NAMALWA (cell line): ENCODE measurements around the gene URM1.
"Not testable (repeated sequence)": the region's sequence is repeated elsewhere in the genome, so short reads cannot be mapped to it uniquely, and the experiment has no call there.

Experiments used
- DNase-seq: peaks from one replicate; pipeline ENCODE4 v3.0.0-alpha.2; 2015; ENCODE audit warnings: low spot score

Gene URM1

DNA sequence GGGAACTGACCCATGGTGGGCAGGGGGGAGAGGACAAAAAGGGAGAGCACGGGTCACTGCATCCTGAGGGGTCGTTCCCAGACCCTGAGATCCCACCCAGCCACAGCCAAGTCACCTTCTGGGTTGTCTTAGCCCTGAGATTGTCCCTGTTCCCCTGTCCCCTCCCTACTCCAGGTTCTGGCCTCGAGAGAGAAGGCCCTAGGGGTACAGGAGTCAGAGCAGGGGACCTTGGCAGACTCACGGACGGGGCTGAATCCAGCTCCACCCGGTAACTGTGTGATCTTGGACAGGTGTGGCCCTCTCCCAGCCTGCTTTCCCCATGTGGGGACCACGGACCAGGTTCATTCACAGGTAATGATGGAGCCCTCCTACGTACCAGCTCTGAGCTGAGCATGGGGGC, 38.3 kb downstream of the URM1 start:
- DNase-seq = no peak

DNA sequence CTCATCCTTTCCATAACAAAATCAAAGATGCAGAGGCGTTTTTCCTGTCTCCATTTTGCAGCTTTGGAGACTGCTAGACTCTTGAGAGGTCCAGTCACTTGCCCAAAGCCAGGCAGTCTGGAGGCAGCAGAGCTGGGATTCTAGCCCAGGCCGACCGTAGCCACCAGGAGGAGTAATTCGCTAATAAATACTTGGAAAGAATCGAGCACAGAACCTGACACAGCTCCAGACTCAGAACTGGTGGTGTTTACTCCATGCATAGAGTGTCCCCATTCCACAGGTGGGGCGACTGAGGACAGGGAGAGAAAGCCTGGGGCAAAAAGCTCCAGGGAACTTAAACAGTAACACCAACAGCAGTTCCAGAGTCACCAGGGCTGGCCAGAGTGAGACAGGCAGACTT, 38.8 kb downstream of the URM1 start:
- DNase-seq = peak; percentile 32

DNA sequence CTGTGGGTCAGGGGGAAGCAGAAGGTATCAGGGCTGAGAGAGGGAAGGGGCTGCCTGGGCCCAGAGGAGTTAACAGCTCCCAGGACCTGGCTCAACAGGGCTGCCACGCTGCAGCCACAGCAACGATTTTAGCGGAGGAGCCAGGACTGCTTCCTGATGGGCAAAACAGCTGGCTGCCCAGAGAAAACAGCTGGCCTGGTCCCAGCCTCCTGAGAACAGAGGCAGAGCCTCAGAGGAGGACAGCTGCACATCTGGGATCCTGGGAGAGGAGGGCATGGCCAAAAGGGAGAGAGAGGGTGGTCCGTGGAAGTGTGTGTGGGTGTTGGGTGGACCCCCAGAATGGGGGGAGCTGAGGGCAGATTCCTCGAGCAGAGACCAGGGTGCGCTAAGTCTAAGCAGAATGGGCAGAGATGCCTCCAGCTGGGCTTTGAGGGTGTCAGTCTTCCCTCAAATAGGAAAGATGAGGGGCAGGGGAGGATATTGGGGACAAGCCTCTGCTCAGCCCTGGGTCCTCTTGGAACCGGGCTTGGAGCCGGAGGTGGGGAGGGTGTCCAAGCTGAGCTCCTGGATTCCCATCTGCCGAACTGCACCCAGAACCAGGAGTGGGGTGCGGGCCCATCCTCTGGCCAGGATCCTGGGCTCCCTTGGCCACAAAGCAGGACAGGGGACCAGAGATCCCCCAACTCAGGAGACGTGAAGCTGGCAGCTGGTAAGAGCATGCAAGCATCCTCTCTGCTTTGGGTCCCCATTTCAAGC, 40.4 kb downstream of the URM1 start:
- no peak for DNase-seq

DNA sequence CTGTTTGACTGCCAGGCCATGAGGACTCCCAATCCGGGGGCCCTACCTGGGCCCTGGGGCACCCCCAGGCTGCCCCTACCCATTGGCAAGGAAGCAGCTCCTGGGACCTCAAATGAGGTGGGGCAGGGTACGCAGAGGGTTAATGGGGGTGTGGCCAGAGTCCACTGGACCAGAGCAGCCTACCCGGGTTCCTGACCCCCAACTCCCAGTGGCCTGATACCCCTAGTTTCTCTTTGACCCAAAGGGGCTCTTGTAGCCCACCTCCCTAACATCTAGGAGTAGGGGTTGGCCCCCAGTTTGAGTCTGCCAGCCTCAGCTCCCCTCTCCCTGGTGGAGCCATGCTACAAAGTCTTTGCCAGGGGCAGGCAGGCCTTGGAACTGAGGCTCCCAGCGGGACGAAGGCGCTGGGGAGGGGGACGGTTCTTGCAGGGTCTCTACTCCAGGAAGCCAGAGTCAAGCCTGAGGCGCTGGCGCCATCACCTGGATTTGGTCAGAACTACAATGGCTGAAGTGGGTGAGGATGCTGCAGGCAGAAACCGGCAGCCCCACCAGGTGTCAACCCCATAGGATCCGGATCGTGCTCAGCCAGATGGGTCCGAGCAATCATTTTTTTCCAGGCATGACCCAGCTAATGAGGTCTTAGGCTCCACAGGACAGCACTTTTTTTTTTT, 41.1 kb downstream of the URM1 start:
- DNase-seq = peak; percentile 87

DNA sequence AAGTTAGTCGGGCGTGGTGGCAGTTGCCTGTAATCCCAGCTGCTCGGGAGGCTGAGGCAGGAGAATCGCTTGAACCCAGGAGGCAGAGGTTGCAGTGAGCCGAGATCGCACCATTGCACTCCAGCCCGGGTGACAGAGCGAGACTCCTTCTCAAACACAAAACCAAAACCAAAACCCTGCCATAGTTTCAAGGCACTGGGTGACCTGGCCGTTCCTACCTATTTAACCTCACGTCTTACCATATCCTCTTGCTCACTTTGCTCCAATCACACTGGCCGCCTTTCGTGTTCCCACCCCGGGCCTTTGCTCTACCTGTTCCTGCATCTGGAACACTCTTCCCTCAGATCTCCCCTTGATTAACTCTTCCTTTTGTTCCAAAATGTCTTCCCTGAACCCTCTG, 42.6 kb downstream of the URM1 start:
- DNase-seq = not testable (repeated sequence)

DNA sequence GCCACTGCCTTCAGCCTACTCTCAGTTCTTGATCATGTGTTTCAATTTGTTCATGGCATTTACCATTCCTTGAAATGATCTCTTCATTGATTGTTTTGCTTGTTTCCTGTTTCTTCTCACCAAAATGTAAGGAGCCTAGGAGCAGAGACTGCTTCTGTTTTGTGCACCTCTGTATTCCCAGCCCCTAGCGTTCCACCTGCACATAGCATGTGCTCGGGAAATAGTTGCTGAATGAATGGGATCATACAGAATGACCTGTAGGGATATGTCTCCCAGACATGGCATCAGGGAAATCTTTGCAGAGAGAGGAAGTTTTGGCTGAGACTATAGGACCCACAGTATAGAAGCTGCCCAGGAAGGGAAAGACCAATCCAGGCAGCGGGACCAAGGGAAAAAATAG, 43.3 kb downstream of the URM1 start:
- DNase-seq = no peak

- DNase-seq = no peak
These were observed 44.1 kb downstream of the URM1 start for GRCh38 chr9:128415281-128415680.

DNA sequence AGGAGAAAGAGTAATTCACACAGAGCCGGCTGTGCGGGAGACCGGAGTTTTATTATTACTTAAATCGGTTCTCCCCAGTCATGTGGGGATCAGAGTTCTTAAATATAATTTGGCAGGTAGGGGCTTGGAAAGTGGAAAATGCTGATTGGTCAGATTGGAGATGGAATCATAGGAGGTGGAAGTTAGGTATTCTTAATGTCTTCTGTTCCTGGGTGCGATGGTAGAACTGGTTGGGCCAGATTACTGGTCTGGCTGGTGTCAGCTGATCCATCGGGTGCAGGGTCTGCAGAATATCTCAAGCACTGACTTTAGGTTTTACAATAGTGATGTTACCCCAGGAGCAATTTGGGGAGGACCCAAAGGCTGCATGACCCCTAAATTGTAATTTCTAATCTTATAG, 44.8 kb downstream of the URM1 start:
- no peak for DNase-seq

- no peak for DNase-seq
These were observed 45.4 kb downstream of the URM1 start for GRCh38 chr9:128416432-128417019.

DNA sequence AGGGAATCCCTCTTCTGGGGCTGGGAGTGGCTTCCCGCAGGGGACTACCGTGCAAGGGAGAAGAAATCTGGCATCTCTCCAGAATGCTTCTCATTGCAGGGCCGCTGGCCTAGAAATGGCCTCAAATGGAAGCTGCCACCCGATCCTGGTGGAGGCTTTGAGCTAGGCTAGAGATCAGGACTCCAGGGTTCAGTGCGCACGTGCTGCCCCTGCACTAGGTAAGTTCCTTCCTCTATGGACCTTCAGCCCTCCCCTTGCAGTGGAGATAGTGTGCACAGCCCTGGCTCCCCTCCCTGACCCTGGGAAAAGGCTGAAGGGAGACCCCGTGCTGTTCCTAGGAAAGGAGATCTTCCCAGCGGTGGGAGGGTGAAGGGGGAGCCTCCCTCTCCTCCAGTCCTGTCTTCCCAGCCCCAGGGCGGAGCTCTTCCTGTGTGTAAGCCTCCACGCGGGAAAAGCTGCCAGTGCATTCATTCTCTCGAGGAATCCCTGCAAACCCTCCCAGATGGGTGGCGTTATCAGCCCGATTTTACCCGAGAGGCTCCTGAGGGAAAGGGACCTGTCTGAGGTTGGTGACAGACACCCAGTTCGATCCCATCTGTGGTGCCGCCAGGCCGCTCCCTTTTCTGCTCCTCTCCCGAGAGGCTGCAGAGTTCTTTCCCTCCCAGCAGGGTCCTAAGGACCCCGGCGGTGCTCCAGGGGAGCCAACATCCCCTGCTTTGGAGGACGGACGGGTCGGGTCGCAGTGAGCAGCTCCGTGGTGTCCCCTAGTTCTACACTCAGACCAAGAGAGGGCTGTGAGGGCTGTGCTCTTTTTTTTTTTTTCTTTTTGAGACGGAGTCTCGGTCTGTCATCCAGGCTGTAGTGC, 48.1 kb downstream of the URM1 start:
- no peak for DNase-seq

DNA sequence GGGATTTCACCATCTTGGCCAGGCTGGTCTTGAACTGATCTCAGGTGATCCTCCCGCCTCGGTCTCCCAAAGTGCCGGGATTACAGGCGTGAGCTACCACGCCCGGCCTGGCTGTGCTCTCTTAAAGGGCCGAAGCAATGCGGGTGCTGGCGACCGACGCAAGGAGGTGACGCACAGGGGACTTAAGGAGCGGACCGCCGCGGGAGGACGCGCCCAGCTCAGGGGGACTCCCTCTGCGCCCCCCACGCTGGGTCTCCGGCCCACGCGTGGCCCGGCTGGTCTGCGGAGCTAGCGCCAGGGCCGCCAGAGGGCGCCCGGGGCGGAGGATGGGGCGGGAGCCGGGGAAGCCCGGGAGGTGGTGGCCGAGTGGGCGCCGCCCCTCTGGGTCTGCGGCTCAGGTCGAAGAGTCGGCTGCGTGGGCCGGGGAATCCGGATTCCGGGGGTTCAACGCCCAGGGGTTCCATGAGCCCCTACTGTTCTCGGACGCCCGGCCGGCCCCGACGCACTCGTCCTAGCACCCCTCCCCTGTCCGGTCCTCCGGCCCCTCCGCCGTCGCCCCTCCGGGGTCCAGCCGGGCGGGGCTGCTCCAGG, 49.0 kb downstream of the URM1 start:
- peak; percentile 74 for DNase-seq

- peak; percentile 55 for DNase-seq
These were observed 49.7 kb downstream of the URM1 start, which contains the start of gene CERCAM for GRCh38 chr9:128420651-128421481. CERCAM (plus strand) TSS chr9:128420857; CDS start chr9:128420878, 21 bp downstream.

- no peak for DNase-seq
These were observed 50.4 kb downstream of the URM1 start for GRCh38 chr9:128421482-128421996.

DNA sequence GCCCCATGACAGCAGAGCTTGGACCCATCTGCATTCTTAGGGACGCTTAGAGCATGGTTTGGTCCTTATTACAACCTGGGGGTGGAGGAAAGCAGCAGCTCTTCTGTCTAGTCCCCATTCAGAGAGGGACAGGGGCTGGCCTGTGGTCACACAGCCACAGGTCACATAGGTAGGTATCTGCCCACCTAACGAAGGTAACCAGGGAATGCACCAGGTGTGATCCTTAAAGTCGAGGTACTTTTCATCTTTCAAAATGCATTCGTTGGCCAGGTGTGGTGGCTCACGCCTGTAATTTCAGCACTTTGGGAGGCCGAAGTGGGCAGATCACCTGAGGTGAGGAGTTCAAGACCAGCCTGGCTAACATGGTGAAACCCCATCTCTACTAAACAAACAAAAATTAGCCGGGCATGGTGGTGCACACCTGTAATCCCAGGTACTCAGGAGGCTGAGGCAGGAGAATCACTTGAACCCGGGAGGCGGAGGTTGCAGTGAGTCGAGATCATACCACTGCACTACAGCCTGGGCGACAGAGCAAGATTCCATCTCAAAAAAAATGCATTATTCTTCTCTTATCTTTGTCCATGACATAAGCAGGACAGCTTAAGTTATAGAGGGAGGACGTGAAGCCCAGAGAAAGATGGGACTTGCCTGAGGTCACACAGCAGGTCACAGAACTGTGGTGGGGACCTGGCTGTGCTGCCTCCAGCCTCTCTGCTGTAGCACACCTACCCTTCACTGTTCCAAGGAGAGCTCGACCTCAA, 51.0 kb downstream of the URM1 start:
- DNase-seq = not testable (repeated sequence)

- DNase-seq = no peak
These were observed 51.6 kb downstream of the URM1 start for GRCh38 chr9:128422783-128423150.

- DNase-seq = not testable (repeated sequence)
These were observed 52.2 kb downstream of the URM1 start for GRCh38 chr9:128423356-128423755.

DNA sequence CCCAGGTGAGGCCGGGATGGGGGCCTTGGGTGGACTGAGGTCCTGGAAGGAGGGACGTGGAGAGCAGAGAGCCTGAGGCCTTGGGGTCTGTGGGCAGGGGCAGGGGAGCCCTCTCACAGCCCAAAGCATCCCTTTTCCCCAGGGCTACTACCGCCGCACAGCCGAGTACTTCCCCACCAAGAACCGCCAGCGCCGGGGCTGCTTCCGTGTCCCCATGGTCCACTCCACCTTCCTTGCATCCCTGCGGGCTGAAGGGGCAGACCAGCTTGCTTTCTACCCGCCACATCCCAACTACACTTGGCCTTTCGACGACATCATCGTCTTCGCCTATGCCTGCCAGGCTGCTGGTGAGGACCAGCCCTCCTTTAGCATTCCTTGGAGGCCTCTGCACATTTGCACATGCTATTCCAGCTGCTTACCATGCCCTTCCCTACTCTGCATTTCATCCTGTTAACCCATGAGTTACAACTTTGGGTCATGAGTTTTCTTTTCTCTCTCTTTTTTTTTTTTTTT, 53.1 kb downstream of the URM1 start:
- no peak for DNase-seq

DNA sequence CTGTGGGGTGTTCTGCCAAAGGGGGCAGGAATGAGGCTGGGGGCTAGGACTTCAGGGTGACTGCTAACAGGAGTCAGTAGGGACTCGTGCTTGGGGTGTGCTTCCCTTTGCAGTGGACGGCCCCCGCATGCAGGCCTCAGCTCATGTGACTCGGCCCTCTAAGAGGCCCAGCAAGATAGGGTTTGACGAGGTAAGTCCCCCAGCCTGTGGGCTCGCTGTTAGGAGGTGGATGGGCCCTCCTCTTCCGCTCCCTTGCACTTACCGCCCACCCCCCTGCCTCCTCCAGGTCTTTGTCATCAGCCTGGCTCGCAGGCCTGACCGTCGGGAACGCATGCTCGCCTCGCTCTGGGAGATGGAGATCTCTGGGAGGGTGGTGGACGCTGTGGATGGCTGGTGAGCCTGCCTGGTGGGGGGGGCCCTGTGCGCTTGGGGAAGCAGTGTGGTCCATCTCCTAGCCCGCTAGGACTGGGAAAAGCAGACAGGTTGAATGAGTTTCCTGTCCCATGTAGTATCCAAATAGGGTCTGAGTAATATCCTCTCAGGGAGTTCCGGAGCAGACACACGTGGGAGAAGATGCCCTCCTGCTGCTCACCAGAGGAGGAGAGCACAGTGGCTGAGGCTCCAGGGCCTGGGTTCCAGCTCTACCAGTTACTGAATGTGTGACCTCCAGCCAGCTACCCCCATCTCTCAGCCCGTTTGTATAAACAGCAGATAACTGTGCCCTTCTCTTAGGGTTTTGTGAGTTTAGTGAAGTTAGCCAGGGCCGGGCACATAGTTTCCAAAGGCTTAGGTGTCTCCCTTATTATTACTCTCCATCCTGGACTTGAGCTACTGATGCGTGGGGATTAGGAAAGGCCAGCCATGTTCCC, 57.7 kb downstream of the URM1 start:
- no peak for DNase-seq
